DOHH2 (cell line): Measurements from ENCODE around the gene YES1.

Experiments used
- H3F3A ChIP-seq: fragments of 200-600 bp; sonication (generic), shearing (Covaris generic); 2 replicates; pipeline ENCODE4 v1.6.0; 2016; ENCODE audit warnings: antibody characterized with exemption, mild to moderate bottlenecking; ENCODE audit not compliant: control insufficient read depth, insufficient read depth
- H3K27ac ChIP-seq: fragments of 200-600 bp; sonication (generic); 2 replicates; pipeline ENCODE4 v1.5.1; 2014; ENCODE audit warnings: low read depth, mild to moderate bottlenecking, low read length, moderate library complexity
- H3K27me3 ChIP-seq: fragments of 200-600 bp; sonication (generic); 2 replicates; pipeline ENCODE4 v1.6.1; 2014; ENCODE audit warnings: mild to moderate bottlenecking, low read length, mixed read lengths; ENCODE audit not compliant: control insufficient read depth
- H3K36me3 ChIP-seq: fragments of 200-600 bp; sonication (generic); 2 replicates; pipeline ENCODE4 v1.6.1; 2014; ENCODE audit warnings: mild to moderate bottlenecking, low read length, moderate library complexity, mixed read lengths; ENCODE audit not compliant: control insufficient read depth
- H3K4me1 ChIP-seq: fragments of 200-600 bp; sonication (generic); 2 replicates; pipeline ENCODE4 v1.6.1; 2014; ENCODE audit warnings: mild to moderate bottlenecking, low read length, mixed read lengths; ENCODE audit not compliant: control insufficient read depth
- H3K4me2 ChIP-seq: fragments of 200-600 bp; sonication (generic); 2 replicates; pipeline ENCODE4 v1.6.0; 2014; ENCODE audit warnings: mild to moderate bottlenecking, low read length, moderate library complexity
- H3K4me3 ChIP-seq: fragments of 200-600 bp; sonication (generic); 2 replicates; pipeline ENCODE4 v1.5.1; 2014; ENCODE audit warnings: mild to moderate bottlenecking, low read length, mixed read lengths
- H3K79me2 ChIP-seq: fragments of 200-600 bp; sonication (generic); 2 replicates; pipeline ENCODE4 v1.6.1; 2014; ENCODE audit warnings: mild to moderate bottlenecking, low read length, mixed read lengths; ENCODE audit not compliant: control insufficient read depth
- H3K9me2 ChIP-seq: fragments of 200-600 bp; sonication (generic); replicated peaks from 2 replicates; pipeline ENCODE4 v1.6.1; 2014; ENCODE audit warnings: mild to moderate bottlenecking, low read length, mixed read lengths; ENCODE audit not compliant: control insufficient read depth
- H3K9me3 ChIP-seq: fragments of 200-600 bp; sonication (generic); 2 replicates; pipeline ENCODE4 v1.6.1; 2014; ENCODE audit warnings: antibody characterized with exemption, low read length, mixed read lengths; ENCODE audit not compliant: control insufficient read depth, insufficient read depth
- H4K20me1 ChIP-seq: fragments of 200-600 bp; sonication (generic); 2 replicates; pipeline ENCODE4 v1.6.0; 2014; ENCODE audit warnings: low read depth, mild to moderate bottlenecking, antibody characterized with exemption, low read length, moderate library complexity; ENCODE audit not compliant: control insufficient read depth, insufficient read depth
- EZH2phosphoT487 ChIP-seq: fragments of 200-600 bp; sonication (generic); IDR thresholded peaks from 2 replicates; pipeline ENCODE4 v1.6.1; 2017; ENCODE audit warnings: borderline replicate concordance, mild to moderate bottlenecking, antibody characterized with exemption, low read length, moderate library complexity, mixed read lengths
- TF ChIP-seq, protein P1 (sequence below): fragments of 200-600 bp; sonication (generic); IDR thresholded peaks from one replicate; pipeline ENCODE4 v1.5.1; 2014; ENCODE audit warnings: antibody characterized with exemption, mild to moderate bottlenecking, low read depth, low read length; ENCODE audit not compliant: poor library complexity, severe bottlenecking

Gene YES1

DNA sequence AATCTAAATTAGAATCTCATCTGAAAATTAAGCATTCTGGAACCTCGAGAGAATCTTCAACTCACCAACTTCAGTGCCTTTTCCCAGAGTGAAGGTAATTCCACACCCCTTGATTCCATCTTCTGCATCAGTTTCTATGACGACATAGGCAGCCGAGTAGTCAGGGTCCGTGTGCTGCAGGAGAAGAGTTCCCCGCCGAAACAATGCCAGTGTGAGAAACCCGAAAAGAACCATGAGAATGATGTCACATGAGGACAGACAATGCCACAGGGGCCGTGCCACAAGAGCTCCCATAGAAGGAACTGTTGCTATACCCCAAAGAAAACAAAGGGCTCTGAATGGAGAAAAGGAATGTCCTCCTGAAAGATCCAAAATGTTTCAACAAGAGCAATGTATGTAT is 105.6 kb downstream of the YES1 start:
- Histone ChIP-seq H3K9me2 (no peaks in the 10 kb centered on the region), H3K4me1 (peaks cover 30% of the 10 kb centered on the region), H3K36me3 (peaks cover 21% of the 10 kb centered on the region), H4K20me1 (no peaks in the 10 kb centered on the region), H3K9me3 (no peaks in the 10 kb centered on the region), H3K79me2 (peaks cover 43% of the 10 kb centered on the region), H3K27ac (no peak overlapping the region), H3K27me3 (no peaks in the 10 kb centered on the region), H3F3A (no peaks in the 10 kb centered on the region), H3K4me2 (no peak overlapping the region), H3K4me3 (no peak overlapping the region)
- TF ChIP-seq, protein P1, sequence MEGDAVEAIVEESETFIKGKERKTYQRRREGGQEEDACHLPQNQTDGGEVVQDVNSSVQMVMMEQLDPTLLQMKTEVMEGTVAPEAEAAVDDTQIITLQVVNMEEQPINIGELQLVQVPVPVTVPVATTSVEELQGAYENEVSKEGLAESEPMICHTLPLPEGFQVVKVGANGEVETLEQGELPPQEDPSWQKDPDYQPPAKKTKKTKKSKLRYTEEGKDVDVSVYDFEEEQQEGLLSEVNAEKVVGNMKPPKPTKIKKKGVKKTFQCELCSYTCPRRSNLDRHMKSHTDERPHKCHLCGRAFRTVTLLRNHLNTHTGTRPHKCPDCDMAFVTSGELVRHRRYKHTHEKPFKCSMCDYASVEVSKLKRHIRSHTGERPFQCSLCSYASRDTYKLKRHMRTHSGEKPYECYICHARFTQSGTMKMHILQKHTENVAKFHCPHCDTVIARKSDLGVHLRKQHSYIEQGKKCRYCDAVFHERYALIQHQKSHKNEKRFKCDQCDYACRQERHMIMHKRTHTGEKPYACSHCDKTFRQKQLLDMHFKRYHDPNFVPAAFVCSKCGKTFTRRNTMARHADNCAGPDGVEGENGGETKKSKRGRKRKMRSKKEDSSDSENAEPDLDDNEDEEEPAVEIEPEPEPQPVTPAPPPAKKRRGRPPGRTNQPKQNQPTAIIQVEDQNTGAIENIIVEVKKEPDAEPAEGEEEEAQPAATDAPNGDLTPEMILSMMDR = no peak
- TF ChIP-seq EZH2phosphoT487 = no peak

GRCh38 chr18:703213-703967 is 108.7 kb downstream of the YES1 start:
- peaks cover 17% of the 10 kb centered on the region for H3K79me2 ChIP-seq
- no peak overlapping the region for H3K27ac ChIP-seq
- H3K4me1 ChIP-seq = peaks cover 4% of the 10 kb centered on the region; the same call in 1 of the 2 replicates
- H3K9me2 ChIP-seq = no peaks in the 10 kb centered on the region
- no peaks in the 10 kb centered on the region for H3K9me3 ChIP-seq
- H4K20me1 ChIP-seq = no peaks in the 10 kb centered on the region
- H3K4me3 ChIP-seq = no peak overlapping the region
- peaks cover 9% of the 10 kb centered on the region for H3K36me3 ChIP-seq
- no peaks in the 10 kb centered on the region for H3F3A ChIP-seq
- TF ChIP-seq, protein P1 = no peak
- TF ChIP-seq EZH2phosphoT487 = no peak
- H3K4me2 ChIP-seq = no peak overlapping the region
- no peaks in the 10 kb centered on the region for H3K27me3 ChIP-seq

- H3F3A ChIP-seq = no peaks in the 10 kb centered on the region
- H3K36me3 ChIP-seq = peaks cover 6% of the 10 kb centered on the region
Observed at GRCh38 chr18:697800-698199, 114.2 kb downstream of the YES1 start.

More at GRCh38 chr18:697800-698199, 114.2 kb downstream of the YES1 start:
- no peaks in the 10 kb centered on the region for H3K9me2 ChIP-seq
- no peak overlapping the region for H3K27ac ChIP-seq
- no peaks in the 10 kb centered on the region for H4K20me1 ChIP-seq
- H3K9me3 ChIP-seq = no peaks in the 10 kb centered on the region
- no peak overlapping the region for H3K4me2 ChIP-seq
- H3K4me1 ChIP-seq = no peaks in the 10 kb centered on the region
- no peaks in the 10 kb centered on the region for H3K27me3 ChIP-seq
- no peak overlapping the region for H3K4me3 ChIP-seq
- H3K79me2 ChIP-seq = peaks cover 5% of the 10 kb centered on the region
- TF ChIP-seq, protein P1 = no peak
- TF ChIP-seq EZH2phosphoT487 = no peak
